Measurements from ENCODE around the gene ENOSF1. TPM values are rescaled to one million over a fixed set of nuclear protein-coding genes. Genes with fewer than 3 reads are reported as not detected.

Gene ENOSF1
- total and polyA plus RNA-seq, 2 of the 13 experiments (the other 11 are each of a cell fraction or from before 2014, with no cell fraction given), result 37.6 to 40.1 TPM

DNA sequence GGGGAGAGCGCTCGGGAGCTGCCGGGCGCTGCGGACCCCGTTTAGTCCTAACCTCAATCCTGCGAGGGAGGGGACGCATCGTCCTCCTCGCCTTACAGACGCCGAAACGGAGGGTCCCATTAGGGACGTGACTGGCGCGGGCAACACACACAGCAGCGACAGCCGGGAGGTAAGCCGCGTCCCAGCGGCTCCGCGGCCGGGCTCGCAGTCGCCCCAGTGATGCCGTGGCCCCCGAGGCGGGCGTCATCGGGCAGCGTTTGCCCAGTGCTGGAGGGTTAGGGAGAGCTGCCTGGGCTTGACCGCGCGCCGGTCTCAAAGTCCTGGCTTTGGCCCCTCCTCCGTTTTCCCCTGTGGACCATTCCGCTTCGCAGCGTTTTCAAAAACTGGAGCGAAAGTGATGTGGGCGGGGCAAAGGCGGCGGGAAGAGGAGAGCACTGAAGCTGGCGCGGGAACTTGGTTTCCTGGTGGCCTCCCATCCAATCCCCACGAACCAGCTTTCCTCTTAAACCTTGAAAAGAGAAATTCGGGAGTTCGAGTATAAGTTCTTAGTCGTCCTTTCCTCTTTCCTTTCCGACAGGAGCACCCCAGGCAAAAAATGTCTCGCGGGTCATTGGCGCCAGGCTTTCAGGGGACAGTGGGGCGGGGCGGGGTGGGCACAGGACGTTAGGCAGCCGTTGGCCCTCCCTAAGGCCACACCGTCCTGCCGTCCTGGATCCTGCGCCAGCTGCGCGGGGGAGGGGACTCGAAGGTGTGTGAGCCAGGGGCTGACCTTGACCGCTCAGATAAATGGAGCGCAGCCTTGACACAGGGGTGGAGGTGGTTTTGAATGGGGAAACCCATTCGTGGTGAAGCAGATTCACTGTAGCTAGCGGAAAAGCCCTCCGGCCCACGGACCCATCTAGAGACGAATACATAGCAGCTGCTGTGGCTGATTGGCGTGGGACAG lies 54.2 kb downstream of the ENOSF1 start (continued):
- TF ChIP-seq, protein P1, sequence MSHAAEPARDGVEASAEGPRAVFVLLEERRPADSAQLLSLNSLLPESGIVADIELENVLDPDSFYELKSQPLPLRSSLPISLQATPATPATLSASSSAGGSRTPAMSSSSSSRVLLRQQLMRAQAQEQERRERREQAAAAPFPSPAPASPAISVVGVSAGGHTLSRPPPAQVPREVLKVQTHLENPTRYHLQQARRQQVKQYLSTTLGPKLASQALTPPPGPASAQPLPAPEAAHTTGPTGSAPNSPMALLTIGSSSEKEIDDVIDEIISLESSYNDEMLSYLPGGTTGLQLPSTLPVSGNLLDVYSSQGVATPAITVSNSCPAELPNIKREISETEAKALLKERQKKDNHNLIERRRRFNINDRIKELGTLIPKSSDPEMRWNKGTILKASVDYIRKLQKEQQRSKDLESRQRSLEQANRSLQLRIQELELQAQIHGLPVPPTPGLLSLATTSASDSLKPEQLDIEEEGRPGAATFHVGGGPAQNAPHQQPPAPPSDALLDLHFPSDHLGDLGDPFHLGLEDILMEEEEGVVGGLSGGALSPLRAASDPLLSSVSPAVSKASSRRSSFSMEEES (CRISPR knock-in tag; IDR thresholded peaks at IDR 0.05), result peak; percentile 43
- TF ChIP-seq STAT5B (CRISPR knock-in tag; IDR thresholded peaks at IDR 0.05) (no peak), TP53 (CRISPR knock-in tag; conservative IDR thresholded peaks at IDR 0.05) (peak; percentile 98), MAFK (conservative IDR thresholded peaks at IDR 0.05 in 1 of 2, IDR thresholded peaks at IDR 0.05 in 1 of 2; ENCODE audit: low read length in 2 of 2) (no peak), TBL1XR1 (IDR thresholded peaks at IDR 0.05; ENCODE audit: borderline replicate concordance, low read length, partially characterized antibody) (no peak), PRMT3 (CRISPR knock-in tag; IDR thresholded peaks at IDR 0.05; ENCODE audit: borderline replicate concordance, low read depth) (no peak), ZNF543 (CRISPR knock-in tag; IDR thresholded peaks at IDR 0.05) (no peak), ZFP36L1 (CRISPR knock-in tag; IDR thresholded peaks at IDR 0.05) (peak; percentile 95), POLR2AphosphoS5 (IDR thresholded peaks at IDR 0.05; ENCODE audit: low read depth, low read length) (peak; percentile 77), HDAC2 (CRISPR knock-in tag; IDR thresholded peaks at IDR 0.05) (no peak; the same call in 1 of the 2 replicates), ZFP37 (CRISPR knock-in tag; IDR thresholded peaks at IDR 0.05; ENCODE audit: borderline replicate concordance) (peak; percentile 83), KLF16 (CRISPR knock-in tag; IDR thresholded peaks at IDR 0.05) (peak in 1 of 2 experiments; percentile 46; a peak in 1 of 4 replicates), FOXM1 (CRISPR knock-in tag; IDR thresholded peaks at IDR 0.05) (no peak), HNRNPLL (IDR thresholded peaks at IDR 0.05; ENCODE audit: low read depth, low read length, poor library complexity, severe bottlenecking) (peak; percentile 90), ZNF678 (CRISPR knock-in tag; IDR thresholded peaks at IDR 0.05) (no peak)
- TF ChIP-seq, protein P2, sequence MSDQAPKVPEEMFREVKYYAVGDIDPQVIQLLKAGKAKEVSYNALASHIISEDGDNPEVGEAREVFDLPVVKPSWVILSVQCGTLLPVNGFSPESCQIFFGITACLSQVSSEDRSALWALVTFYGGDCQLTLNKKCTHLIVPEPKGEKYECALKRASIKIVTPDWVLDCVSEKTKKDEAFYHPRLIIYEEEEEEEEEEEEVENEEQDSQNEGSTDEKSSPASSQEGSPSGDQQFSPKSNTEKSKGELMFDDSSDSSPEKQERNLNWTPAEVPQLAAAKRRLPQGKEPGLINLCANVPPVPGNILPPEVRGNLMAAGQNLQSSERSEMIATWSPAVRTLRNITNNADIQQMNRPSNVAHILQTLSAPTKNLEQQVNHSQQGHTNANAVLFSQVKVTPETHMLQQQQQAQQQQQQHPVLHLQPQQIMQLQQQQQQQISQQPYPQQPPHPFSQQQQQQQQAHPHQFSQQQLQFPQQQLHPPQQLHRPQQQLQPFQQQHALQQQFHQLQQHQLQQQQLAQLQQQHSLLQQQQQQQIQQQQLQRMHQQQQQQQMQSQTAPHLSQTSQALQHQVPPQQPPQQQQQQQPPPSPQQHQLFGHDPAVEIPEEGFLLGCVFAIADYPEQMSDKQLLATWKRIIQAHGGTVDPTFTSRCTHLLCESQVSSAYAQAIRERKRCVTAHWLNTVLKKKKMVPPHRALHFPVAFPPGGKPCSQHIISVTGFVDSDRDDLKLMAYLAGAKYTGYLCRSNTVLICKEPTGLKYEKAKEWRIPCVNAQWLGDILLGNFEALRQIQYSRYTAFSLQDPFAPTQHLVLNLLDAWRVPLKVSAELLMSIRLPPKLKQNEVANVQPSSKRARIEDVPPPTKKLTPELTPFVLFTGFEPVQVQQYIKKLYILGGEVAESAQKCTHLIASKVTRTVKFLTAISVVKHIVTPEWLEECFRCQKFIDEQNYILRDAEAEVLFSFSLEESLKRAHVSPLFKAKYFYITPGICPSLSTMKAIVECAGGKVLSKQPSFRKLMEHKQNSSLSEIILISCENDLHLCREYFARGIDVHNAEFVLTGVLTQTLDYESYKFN (CRISPR knock-in tag; conservative IDR thresholded peaks at IDR 0.05), result peak; percentile 29; the same call in 1 of the 2 replicates
- TF ChIP-seq, protein P3, sequence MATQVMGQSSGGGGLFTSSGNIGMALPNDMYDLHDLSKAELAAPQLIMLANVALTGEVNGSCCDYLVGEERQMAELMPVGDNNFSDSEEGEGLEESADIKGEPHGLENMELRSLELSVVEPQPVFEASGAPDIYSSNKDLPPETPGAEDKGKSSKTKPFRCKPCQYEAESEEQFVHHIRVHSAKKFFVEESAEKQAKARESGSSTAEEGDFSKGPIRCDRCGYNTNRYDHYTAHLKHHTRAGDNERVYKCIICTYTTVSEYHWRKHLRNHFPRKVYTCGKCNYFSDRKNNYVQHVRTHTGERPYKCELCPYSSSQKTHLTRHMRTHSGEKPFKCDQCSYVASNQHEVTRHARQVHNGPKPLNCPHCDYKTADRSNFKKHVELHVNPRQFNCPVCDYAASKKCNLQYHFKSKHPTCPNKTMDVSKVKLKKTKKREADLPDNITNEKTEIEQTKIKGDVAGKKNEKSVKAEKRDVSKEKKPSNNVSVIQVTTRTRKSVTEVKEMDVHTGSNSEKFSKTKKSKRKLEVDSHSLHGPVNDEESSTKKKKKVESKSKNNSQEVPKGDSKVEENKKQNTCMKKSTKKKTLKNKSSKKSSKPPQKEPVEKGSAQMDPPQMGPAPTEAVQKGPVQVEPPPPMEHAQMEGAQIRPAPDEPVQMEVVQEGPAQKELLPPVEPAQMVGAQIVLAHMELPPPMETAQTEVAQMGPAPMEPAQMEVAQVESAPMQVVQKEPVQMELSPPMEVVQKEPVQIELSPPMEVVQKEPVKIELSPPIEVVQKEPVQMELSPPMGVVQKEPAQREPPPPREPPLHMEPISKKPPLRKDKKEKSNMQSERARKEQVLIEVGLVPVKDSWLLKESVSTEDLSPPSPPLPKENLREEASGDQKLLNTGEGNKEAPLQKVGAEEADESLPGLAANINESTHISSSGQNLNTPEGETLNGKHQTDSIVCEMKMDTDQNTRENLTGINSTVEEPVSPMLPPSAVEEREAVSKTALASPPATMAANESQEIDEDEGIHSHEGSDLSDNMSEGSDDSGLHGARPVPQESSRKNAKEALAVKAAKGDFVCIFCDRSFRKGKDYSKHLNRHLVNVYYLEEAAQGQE (IDR thresholded peaks at IDR 0.05; ENCODE audit: borderline replicate concordance in 1 of 2, low read depth in 1 of 2, low read length in 2 of 2), result peak in 1 of 2 experiments; percentile 31; a peak in 1 of 4 replicates
- TF ChIP-seq, protein P4, sequence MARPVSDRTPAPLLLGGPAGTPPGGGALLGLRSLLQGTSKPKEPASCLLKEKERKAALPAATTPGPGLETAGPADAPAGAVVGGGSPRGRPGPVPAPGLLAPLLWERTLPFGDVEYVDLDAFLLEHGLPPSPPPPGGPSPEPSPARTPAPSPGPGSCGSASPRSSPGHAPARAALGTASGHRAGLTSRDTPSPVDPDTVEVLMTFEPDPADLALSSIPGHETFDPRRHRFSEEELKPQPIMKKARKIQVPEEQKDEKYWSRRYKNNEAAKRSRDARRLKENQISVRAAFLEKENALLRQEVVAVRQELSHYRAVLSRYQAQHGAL (CRISPR knock-in tag; IDR thresholded peaks at IDR 0.05; ENCODE audit: not compliant biosample characterization), result peak; percentile 75

Measured in HepG2 (cell line).